ENCODE data around the gene KIT. TPM values are rescaled to one million over a fixed set of nuclear protein-coding genes. Genes with fewer than 3 reads are reported as not detected.

KIT gene
- polyA plus RNA-seq, 4 donors = 0.22 to 14.7 (median 2.2) TPM

GRCh38 chr4:54678826-54679225, 21.1 kb downstream of the KIT start:
- Histone ChIP-seq H3K27me3 (ENCODE audit: control insufficient read depth in 3 of 3, insufficient read depth in 3 of 3, low read length in 3 of 3) (no peaks in the 10 kb centered on the region), H3K4me3 (ENCODE audit: low read depth in 1 of 3, low read length in 3 of 3) (no peak overlapping the region), H3K36me3 (ENCODE audit: control insufficient read depth in 3 of 3, insufficient read depth in 2 of 3, low read depth in 1 of 3, low read length in 3 of 3) (no peaks in the 10 kb centered on the region), H3K9me3 (ENCODE audit: control insufficient read depth in 2 of 2, insufficient read depth in 1 of 2, low read depth in 1 of 2, low read length in 1 of 2) (no peaks in the 10 kb centered on the region), H3K27ac (ENCODE audit: low read depth in 1 of 3, low read length in 2 of 3) (no peak overlapping the region), H3K4me1 (ENCODE audit: control insufficient read depth in 3 of 3, insufficient read depth in 2 of 3, low read depth in 1 of 3, low read length in 2 of 3) (peaks cover 0 to 10% (median 4%) of the 10 kb centered on the region in 3 donors)
- FAIRE-seq (no peak), DNase-seq (no peak)

GRCh38 chr4:54679813-54680212, 22.1 kb downstream of the KIT start:
- H3K4me1 ChIP-seq (ENCODE audit: control insufficient read depth in 3 of 3, insufficient read depth in 2 of 3, low read depth in 1 of 3, low read length in 2 of 3) = peaks cover 0 to 10% (median 4%) of the 10 kb centered on the region in 3 donors
- H3K27me3 ChIP-seq (ENCODE audit: control insufficient read depth in 3 of 3, insufficient read depth in 3 of 3, low read length in 3 of 3) = no peaks in the 10 kb centered on the region
- no peak for FAIRE-seq

GRCh38 chr4:54683616-54684346, 26.0 kb downstream of the KIT start:
- FAIRE-seq (no peak), DNase-seq (peak in 1 of 2 donors; percentile 24)

More at GRCh38 chr4:54679813-54680212, 22.1 kb downstream of the KIT start:
- DNase-seq = no peak
- 84 to 93% (median 92%) methylated on average over 1 of the region's 1 CpG for WGBS, 3 donors
- no peaks in the 10 kb centered on the region for H3K36me3 ChIP-seq (ENCODE audit: control insufficient read depth in 3 of 3, insufficient read depth in 2 of 3, low read depth in 1 of 3, low read length in 3 of 3)
- H3K9me3 ChIP-seq (ENCODE audit: control insufficient read depth in 2 of 2, insufficient read depth in 1 of 2, low read depth in 1 of 2, low read length in 1 of 2) = no peaks in the 10 kb centered on the region
- no peak overlapping the region for H3K4me3 ChIP-seq (ENCODE audit: low read depth in 1 of 3, low read length in 3 of 3)
- H3K27ac ChIP-seq (ENCODE audit: low read depth in 1 of 3, low read length in 2 of 3) = no peak overlapping the region

DNA sequence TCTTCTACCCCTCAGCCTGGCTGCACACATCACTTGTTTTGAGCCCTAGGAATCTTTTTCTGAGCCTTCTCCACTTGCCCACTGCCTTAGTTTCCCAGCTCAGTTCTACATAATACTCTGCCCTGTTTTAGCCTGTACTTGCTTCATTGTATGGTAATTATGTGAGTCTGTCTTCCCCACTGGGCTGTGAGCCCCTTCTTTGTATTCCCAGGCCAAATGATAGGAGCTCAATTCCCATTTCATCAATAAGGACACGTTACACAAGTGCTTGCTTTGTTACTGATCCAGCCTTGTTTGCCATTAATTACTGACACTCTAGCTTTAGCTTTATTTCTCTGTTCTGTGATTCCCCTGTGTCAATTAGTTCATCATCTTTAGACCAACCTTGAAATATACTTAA, 28.1 kb downstream of the KIT start:
- Histone ChIP-seq H3K4me1 (ENCODE audit: control insufficient read depth in 3 of 3, insufficient read depth in 2 of 3, low read depth in 1 of 3, low read length in 2 of 3) (no peaks in the 10 kb centered on the region), H3K9me3 (ENCODE audit: control insufficient read depth in 2 of 2, insufficient read depth in 1 of 2, low read depth in 1 of 2, low read length in 1 of 2) (no peaks in the 10 kb centered on the region), H3K4me3 (ENCODE audit: low read depth in 1 of 3, low read length in 3 of 3) (no peak overlapping the region), H3K27ac (ENCODE audit: low read depth in 1 of 3, low read length in 2 of 3) (no peak overlapping the region), H3K36me3 (ENCODE audit: control insufficient read depth in 3 of 3, insufficient read depth in 2 of 3, low read depth in 1 of 3, low read length in 3 of 3) (no peaks in the 10 kb centered on the region), H3K27me3 (ENCODE audit: control insufficient read depth in 3 of 3, insufficient read depth in 3 of 3, low read length in 3 of 3) (no peaks in the 10 kb centered on the region)
- FAIRE-seq (no peak), DNase-seq (no peak)
- WGBS, 3 donors = 79 to 84% (median 80%) methylated on average over 1 of the region's 1 CpG

More at GRCh38 chr4:54683616-54684346, 26.0 kb downstream of the KIT start:
- WGBS, 3 donors = 64 to 74% (median 69%) methylated on average over 8 of the region's 8 CpGs
- Histone ChIP-seq H3K36me3 (ENCODE audit: control insufficient read depth in 3 of 3, insufficient read depth in 2 of 3, low read depth in 1 of 3, low read length in 3 of 3) (no peaks in the 10 kb centered on the region), H3K27ac (ENCODE audit: low read depth in 1 of 3, low read length in 2 of 3) (no peak overlapping the region), H3K27me3 (ENCODE audit: control insufficient read depth in 3 of 3, insufficient read depth in 3 of 3, low read length in 3 of 3) (no peaks in the 10 kb centered on the region), H3K4me3 (ENCODE audit: low read depth in 1 of 3, low read length in 3 of 3) (no peak overlapping the region), H3K9me3 (ENCODE audit: control insufficient read depth in 2 of 2, insufficient read depth in 1 of 2, low read depth in 1 of 2, low read length in 1 of 2) (no peaks in the 10 kb centered on the region), H3K4me1 (ENCODE audit: control insufficient read depth in 3 of 3, insufficient read depth in 2 of 3, low read depth in 1 of 3, low read length in 2 of 3) (peaks cover 0 to 3% (median 0%) of the 10 kb centered on the region in 3 donors)

GRCh38 chr4:54687887-54688841, 30.4 kb downstream of the KIT start:
- DNase-seq (no peak), FAIRE-seq (no peak)
- H3K27ac ChIP-seq (ENCODE audit: low read depth in 1 of 3, low read length in 2 of 3) = no peak overlapping the region
- H3K9me3 ChIP-seq (ENCODE audit: control insufficient read depth in 2 of 2, insufficient read depth in 1 of 2, low read depth in 1 of 2, low read length in 1 of 2) = no peaks in the 10 kb centered on the region
- H3K4me1 ChIP-seq (ENCODE audit: control insufficient read depth in 3 of 3, insufficient read depth in 2 of 3, low read depth in 1 of 3, low read length in 2 of 3) = no peaks in the 10 kb centered on the region
- no peaks in the 10 kb centered on the region for H3K36me3 ChIP-seq (ENCODE audit: control insufficient read depth in 3 of 3, insufficient read depth in 2 of 3, low read depth in 1 of 3, low read length in 3 of 3)
- WGBS, 3 donors = 70 to 80% (median 76%) methylated on average over 11 of the region's 11 CpGs
- H3K4me3 ChIP-seq (ENCODE audit: low read depth in 1 of 3, low read length in 3 of 3) = no peak overlapping the region
- no peaks in the 10 kb centered on the region for H3K27me3 ChIP-seq (ENCODE audit: control insufficient read depth in 3 of 3, insufficient read depth in 3 of 3, low read length in 3 of 3)

GRCh38 chr4:54695337-54695736, 37.6 kb downstream of the KIT start:
- FAIRE-seq = no peak
- H3K27me3 ChIP-seq (ENCODE audit: control insufficient read depth in 3 of 3, insufficient read depth in 3 of 3, low read length in 3 of 3) = no peaks in the 10 kb centered on the region
- no peak overlapping the region for H3K27ac ChIP-seq (ENCODE audit: low read depth in 1 of 3, low read length in 2 of 3)

DNA sequence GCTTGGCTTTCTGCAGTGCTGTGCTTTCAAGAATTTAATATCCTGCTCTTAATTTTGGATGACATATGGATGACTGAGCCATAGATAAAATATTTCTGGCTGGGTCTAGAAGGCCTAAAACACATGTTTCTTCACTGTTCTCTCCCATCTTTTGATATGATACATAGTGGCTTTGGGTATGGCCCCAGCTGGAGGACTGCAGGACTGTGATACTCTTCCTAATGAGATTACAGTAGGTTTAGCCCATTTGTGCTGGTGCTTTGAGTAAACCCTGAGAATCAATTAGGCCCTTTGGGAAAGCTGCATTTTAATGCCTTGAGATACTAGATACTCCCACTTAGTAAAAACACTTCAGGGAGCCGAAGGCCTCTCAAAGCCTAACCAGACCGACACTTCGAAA, 38.0 kb downstream of the KIT start:
- no peak for FAIRE-seq
- Histone ChIP-seq H3K4me3 (ENCODE audit: low read depth in 1 of 3, low read length in 3 of 3) (no peak overlapping the region), H3K36me3 (ENCODE audit: control insufficient read depth in 3 of 3, insufficient read depth in 2 of 3, low read depth in 1 of 3, low read length in 3 of 3) (no peaks in the 10 kb centered on the region), H3K4me1 (ENCODE audit: control insufficient read depth in 3 of 3, insufficient read depth in 2 of 3, low read depth in 1 of 3, low read length in 2 of 3) (no peaks in the 10 kb centered on the region), H3K9me3 (ENCODE audit: control insufficient read depth in 2 of 2, insufficient read depth in 1 of 2, low read depth in 1 of 2, low read length in 1 of 2) (no peaks in the 10 kb centered on the region), H3K27ac (ENCODE audit: low read depth in 1 of 3, low read length in 2 of 3) (no peak overlapping the region), H3K27me3 (ENCODE audit: control insufficient read depth in 3 of 3, insufficient read depth in 3 of 3, low read length in 3 of 3) (no peaks in the 10 kb centered on the region)
- WGBS, 3 donors = 90 to 95% (median 95%) methylated on average over 3 of the region's 3 CpGs
- DNase-seq = no peak

More at GRCh38 chr4:54695337-54695736, 37.6 kb downstream of the KIT start:
- no peaks in the 10 kb centered on the region for H3K9me3 ChIP-seq (ENCODE audit: control insufficient read depth in 2 of 2, insufficient read depth in 1 of 2, low read depth in 1 of 2, low read length in 1 of 2)
- no peaks in the 10 kb centered on the region for H3K4me1 ChIP-seq (ENCODE audit: control insufficient read depth in 3 of 3, insufficient read depth in 2 of 3, low read depth in 1 of 3, low read length in 2 of 3)
- no peak overlapping the region for H3K4me3 ChIP-seq (ENCODE audit: low read depth in 1 of 3, low read length in 3 of 3)
- whole genome bisulfite sequencing, 3 donors = 82 to 89% (median 87%) methylated on average over 12 of the region's 12 CpGs
- H3K36me3 ChIP-seq (ENCODE audit: control insufficient read depth in 3 of 3, insufficient read depth in 2 of 3, low read depth in 1 of 3, low read length in 3 of 3) = no peaks in the 10 kb centered on the region
- DNase-seq = no peak

- no peak for FAIRE-seq
- H3K9me3 ChIP-seq (ENCODE audit: control insufficient read depth in 2 of 2, insufficient read depth in 1 of 2, low read depth in 1 of 2, low read length in 1 of 2) = no peaks in the 10 kb centered on the region
- 86 to 93% (median 90%) methylated on average over 5 of the region's 5 CpGs for WGBS, 3 donors
- no peaks in the 10 kb centered on the region for H3K4me1 ChIP-seq (ENCODE audit: control insufficient read depth in 3 of 3, insufficient read depth in 2 of 3, low read depth in 1 of 3, low read length in 2 of 3)
- no peak overlapping the region for H3K27ac ChIP-seq (ENCODE audit: low read depth in 1 of 3, low read length in 2 of 3)
- no peaks in the 10 kb centered on the region for H3K27me3 ChIP-seq (ENCODE audit: control insufficient read depth in 3 of 3, insufficient read depth in 3 of 3, low read length in 3 of 3)
- DNase-seq = no peak
- H3K36me3 ChIP-seq (ENCODE audit: control insufficient read depth in 3 of 3, insufficient read depth in 2 of 3, low read depth in 1 of 3, low read length in 3 of 3) = no peaks in the 10 kb centered on the region
- H3K4me3 ChIP-seq (ENCODE audit: low read depth in 1 of 3, low read length in 3 of 3) = no peak overlapping the region
Observed at GRCh38 chr4:54696649-54697048, 38.9 kb downstream of the KIT start.

Data from small intestine (tissue), 7 donors.